Measurements from ENCODE around the gene OR9A2.
"Not testable (repeated sequence)": the region's sequence is repeated elsewhere in the genome, so short reads cannot be mapped to it uniquely, and the experiment has no call there.

Gene OR9A2

GRCh38 chr7:143016996-143017395 is 9.9 kb downstream of the OR9A2 start:
- no peak for DNase-seq

DNA sequence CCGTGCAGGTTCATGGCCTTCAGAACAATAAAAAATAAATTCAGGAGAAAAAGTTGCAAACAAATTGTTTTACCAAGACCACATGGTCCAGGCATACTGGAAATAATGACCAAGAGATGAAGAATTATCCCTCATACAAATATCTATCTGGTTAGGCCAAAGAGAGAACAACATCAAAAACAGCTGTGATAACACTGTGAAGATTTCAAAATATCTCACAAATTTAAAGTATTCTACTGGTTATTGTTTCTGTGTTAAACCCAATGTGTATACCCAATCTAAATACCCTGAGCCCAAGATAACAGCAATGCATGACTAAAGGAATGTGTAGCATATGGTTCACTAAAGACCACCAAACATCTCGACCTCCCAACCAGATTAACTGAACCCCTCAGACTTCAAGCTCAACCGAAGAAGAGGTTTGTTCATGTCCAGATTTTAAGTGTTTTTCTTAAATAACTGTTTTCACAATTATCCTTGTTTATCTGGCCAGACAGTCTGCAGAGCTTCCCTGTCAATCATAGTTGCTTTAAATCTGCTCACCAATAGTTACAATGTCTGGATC is 10.9 kb downstream of the OR9A2 start:
- no peak for DNase-seq

- DNase-seq = no peak
Observed at GRCh38 chr7:143015084-143015483, 11.8 kb downstream of the OR9A2 start.

- no peak for DNase-seq
Observed at GRCh38 chr7:143013893-143014292, 13.0 kb downstream of the OR9A2 start.

DNA sequence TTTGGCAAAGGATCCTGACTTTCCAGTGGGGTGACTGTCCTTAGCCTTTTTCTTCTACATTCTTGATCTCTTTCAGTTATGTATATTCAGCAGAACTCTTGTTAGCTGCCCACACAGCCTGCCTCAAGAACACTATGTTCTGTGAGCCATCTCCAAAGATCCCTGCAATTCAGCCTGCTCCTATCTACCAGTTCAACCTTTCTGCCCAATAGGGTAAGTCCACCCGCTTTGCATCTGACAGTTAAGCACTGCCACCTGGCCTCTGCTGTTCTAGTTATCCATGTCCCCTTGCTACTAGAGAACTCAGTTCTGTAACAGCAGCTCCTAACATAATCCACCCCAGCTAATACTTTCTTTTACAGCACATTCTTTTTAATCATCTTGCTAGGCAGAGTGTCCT is 13.5 kb downstream of the OR9A2 start:
- no peak for DNase-seq

GRCh38 chr7:143012409-143012808 is 14.5 kb downstream of the OR9A2 start:
- DNase-seq = no peak

- no peak for DNase-seq
Observed at GRCh38 chr7:143012001-143012400, 14.9 kb downstream of the OR9A2 start.

GRCh38 chr7:143008007-143008901 is 18.7 kb downstream of the OR9A2 start:
- DNase-seq = peak; percentile 63

DNA sequence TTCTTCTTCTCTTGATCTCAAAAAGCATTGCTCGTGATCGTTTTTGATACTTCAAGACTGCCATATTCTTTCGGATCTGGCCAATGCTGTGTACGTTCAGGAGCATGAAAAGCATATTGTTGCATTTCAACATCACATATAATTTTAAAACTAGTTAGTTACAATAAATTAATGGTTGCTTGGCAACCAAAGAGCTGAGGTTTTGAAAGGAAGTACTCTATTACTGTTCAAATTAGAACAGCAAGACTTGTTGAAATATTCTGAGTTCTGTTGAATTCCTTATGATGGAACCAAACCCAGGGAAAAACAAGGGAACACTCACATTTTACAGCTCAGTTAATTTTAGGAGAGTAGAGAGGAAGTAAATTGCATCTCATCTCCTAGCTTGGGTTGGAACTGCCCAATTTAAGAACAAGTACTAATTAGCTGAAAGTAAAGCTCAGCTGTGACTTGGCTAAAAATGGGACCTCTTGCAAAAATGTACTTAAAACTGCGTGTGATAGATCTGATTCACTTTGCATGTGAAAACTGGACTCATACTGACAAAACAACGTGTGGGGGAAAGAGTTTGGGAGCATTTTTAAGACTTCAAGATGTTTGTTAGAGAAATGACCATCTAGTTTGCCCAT is 21.2 kb downstream of the OR9A2 start:
- no peak for DNase-seq

GRCh38 chr7:143003393-143004051 is 23.4 kb downstream of the OR9A2 start:
- no peak for DNase-seq

DNA sequence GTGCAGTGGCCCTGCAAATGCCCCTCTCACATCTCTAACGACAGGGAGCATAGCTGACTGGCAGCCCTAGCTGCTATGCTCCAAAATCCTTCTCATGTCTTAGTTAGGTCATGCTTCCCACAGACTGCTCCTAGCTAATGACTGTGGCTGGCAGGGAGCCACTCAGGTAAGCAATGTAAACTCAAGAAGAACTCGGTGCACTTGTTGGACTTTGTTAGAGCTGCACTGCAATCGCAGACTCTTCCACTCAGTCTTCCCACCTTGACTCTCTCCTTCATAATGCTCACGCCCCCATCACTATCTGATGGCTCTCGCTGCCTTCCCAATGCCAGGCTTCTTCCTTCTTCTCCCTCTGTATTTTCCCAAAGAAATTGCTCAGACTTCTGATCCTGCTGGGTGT is 24.0 kb downstream of the OR9A2 start:
- DNase-seq = no peak

- DNase-seq = no peak
Observed at GRCh38 chr7:143002106-143002505, 24.8 kb downstream of the OR9A2 start.

GRCh38 chr7:143000648-143001047 is 26.3 kb downstream of the OR9A2 start:
- DNase-seq = no peak

- DNase-seq = no peak
Observed at GRCh38 chr7:142999793-143000192, 27.1 kb downstream of the OR9A2 start.

DNA sequence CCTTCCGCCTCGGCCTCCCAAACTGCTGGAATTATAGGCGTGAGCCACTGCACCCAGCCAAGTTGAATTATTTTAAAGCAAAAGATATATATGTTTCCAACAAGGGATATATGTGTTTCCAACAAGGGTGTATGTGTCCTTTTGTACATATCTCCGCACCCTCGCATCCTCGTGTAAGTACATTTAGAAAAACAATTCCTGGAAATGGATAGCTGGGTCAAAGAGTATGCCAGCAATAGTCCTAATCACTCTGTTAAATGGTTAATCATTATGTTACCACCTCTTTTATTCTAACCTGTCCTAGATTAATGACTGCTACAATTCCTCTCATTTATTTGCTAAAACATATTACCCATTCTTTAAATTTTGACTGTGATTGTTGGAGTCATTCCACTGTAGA is 28.0 kb downstream of the OR9A2 start:
- DNase-seq = no peak

GRCh38 chr7:142997456-142997989 is 29.4 kb downstream of the OR9A2 start:
- DNase-seq = no peak

GRCh38 chr7:142992427-142992826 is 34.5 kb downstream of the OR9A2 start:
- no peak for DNase-seq

GRCh38 chr7:142984297-142984696 is 42.6 kb downstream of the OR9A2 start:
- DNase-seq = no peak

DNA sequence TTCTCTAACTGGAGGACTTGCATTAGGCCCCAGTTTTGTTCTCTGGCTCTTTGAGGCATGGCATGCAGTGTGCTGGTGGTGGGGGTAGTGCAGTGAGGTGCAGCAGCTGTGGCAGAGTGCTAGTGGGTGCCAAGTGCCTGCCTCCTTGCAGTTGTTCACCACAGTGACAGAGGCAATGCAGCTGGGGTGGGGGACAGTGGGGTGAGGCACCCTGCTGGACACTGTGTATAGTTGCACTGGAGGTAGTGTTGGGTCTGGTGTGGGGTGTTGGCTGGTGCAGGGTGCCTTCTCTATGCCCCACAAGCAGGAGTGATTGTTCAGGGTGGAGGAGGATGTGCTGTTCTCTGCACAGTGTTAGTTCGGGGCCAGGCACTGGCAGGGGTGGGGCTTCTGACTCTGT is 43.1 kb downstream of the OR9A2 start:
- no peak for DNase-seq

- DNase-seq = not testable (repeated sequence)
Observed at GRCh38 chr7:142978402-142978801, 48.5 kb downstream of the OR9A2 start.

Measured in NCI-H526 treated with DMSO at 0.1 percent for 48 hours (cell line).